A549 (cell line): ENCODE measurements around the gene PEX10. TPM values are rescaled to one million over a fixed set of nuclear protein-coding genes. Genes with fewer than 3 reads are reported as not detected.

ENCODE experiments used
- ATAC-seq, 2 experiments: fragments of 200-7000 bp in 1 of 2; fragments of >200 bp in 1 of 2; cut with Nextera tagmentation in 1 of 2; cut with Tn5 transposase in 1 of 2; 3 replicates each; pipeline versions ENCODE4 v1.8.0 to v1.9.1; 2018 to 2020; ENCODE audit warnings: mild to moderate bottlenecking in 1 of 2, moderate library complexity in 1 of 2
- CTCF ChIA-PET: fragments of 300-600 bp; sonication (Branson Sonifier 250); formaldehyde crosslinking; extraction: SDS; loops from one replicate; lab custom pipeline; 2021; ENCODE audit warnings: antibody characterized with exemption, inconsistent platforms; lab: Yijun Ruan, JAX
- POLR2A ChIA-PET: fragments of 350-600 bp; formaldehyde crosslinking; extraction: SDS; loops from one replicate; lab custom pipeline; 2021; ENCODE audit warnings: antibody characterized with exemption, inconsistent platforms; lab: Yijun Ruan, JAX
- DNase-seq, 2 experiments: peaks; one replicate each; pipeline versions ENCODE4 v3.0.0 to v3.0.0-alpha.2; 2011 to 2016; ENCODE audit warnings: low read depth in 1 of 2, low spot score in 1 of 2
- FAIRE-seq: peaks from 2 replicates; lab custom pipeline; 2011; peaks lifted over from hg19 to GRCh38; lab: Jason Lieb, UNC
- H3K27ac ChIP-seq, 2 experiments: fragments of >200 bp; sonication (Bioruptor Twin); formaldehyde crosslinking; 3 replicates each; pipeline ENCODE4 v1.5.1; 2016 to 2017
- H3K4me1 ChIP-seq: fragments of >200 bp; sonication (Bioruptor Twin); formaldehyde crosslinking; 3 replicates; pipeline ENCODE4 v1.6.1; 2016
- H3K4me2 ChIP-seq: fragments of >200 bp; sonication (Bioruptor Twin); formaldehyde crosslinking; 3 replicates; pipeline ENCODE4 v1.6.1; 2016
- H3K4me3 ChIP-seq: fragments of >200 bp; sonication (Bioruptor Twin); formaldehyde crosslinking; 3 replicates; pipeline ENCODE4 v1.5.1; 2016
- H3K9me3 ChIP-seq: fragments of >200 bp; sonication (Bioruptor Twin); formaldehyde crosslinking; 3 replicates; pipeline ENCODE4 v1.6.1; 2016
- ATOH8 ChIP-seq: fragments of 250-450 bp; sonication (Bioruptor Pico); IDR thresholded peaks from 2 replicates; pipeline ENCODE4 v1.5.0; 2020; ENCODE audit warnings: low read depth, mild to moderate bottlenecking, moderate library complexity
- BCL3 ChIP-seq: fragments of >200 bp; sonication (Bioruptor Twin); formaldehyde crosslinking; IDR thresholded peaks from 3 replicates; pipeline ENCODE4 v1.6.1; 2016
- CBX8 ChIP-seq: fragments of 200-600 bp; sonication (generic); IDR thresholded peaks from 2 replicates; pipeline ENCODE4 v1.6.1; 2016
- CEBPB ChIP-seq, 2 experiments: fragments of >200 bp in 1 of 2; sonication (Bioruptor Twin) in 1 of 2; formaldehyde crosslinking in 1 of 2; IDR thresholded peaks; 2 replicates each; pipeline ENCODE4 v1.6.1; 2012 to 2016
- E2F6 ChIP-seq: IDR thresholded peaks from 2 replicates; pipeline ENCODE4 v1.6.1; 2012; ENCODE audit warnings: low read depth, borderline replicate concordance
- EP300 ChIP-seq, 2 experiments: fragments of >200 bp; sonication (Bioruptor Twin); formaldehyde crosslinking; IDR thresholded peaks; 2 replicates in 1 of 2; 3 replicates in 1 of 2; pipeline ENCODE4 v1.6.1; 2016 to 2017
- FOSB ChIP-seq: fragments of 250-450 bp; sonication (Bioruptor Pico); IDR thresholded peaks from 2 replicates; pipeline ENCODE4 v1.5.0; 2020; ENCODE audit warnings: mild to moderate bottlenecking, moderate library complexity
- FOSL2 ChIP-seq, 2 experiments: fragments of 450-650 bp in 1 of 2; fragments of >200 bp in 1 of 2; sonication (Bioruptor Twin) in 1 of 2; formaldehyde crosslinking; IDR thresholded peaks; 2 replicates each; pipeline versions ENCODE4 v1.5.0 to v1.6.1; 2016 to 2020; ENCODE audit warnings: mild to moderate bottlenecking in 1 of 2, moderate library complexity in 1 of 2
- HDAC2 ChIP-seq: fragments of 200-600 bp; sonication (generic); IDR thresholded peaks from 2 replicates; pipeline ENCODE4 v1.6.1; 2016
- HOXB13 ChIP-seq: fragments of 250-450 bp; sonication (Bioruptor Pico); IDR thresholded peaks from 2 replicates; pipeline ENCODE4 v1.5.0; 2020; ENCODE audit warnings: low read depth, mild to moderate bottlenecking, moderate library complexity
- HOXB5 ChIP-seq: fragments of 250-450 bp; sonication (Bioruptor Pico); IDR thresholded peaks from 2 replicates; pipeline ENCODE4 v1.5.0; 2020; ENCODE audit warnings: mild to moderate bottlenecking, moderate library complexity
- JUNB ChIP-seq: fragments of >200 bp; sonication (Bioruptor Twin); formaldehyde crosslinking; IDR thresholded peaks from 2 replicates; pipeline ENCODE4 v1.6.1; 2016
- MAZ ChIP-seq: fragments of 150-350 bp; IDR thresholded peaks from 2 replicates; pipeline ENCODE4 v1.6.1; 2014; ENCODE audit warnings: antibody characterized with exemption, low read depth, low read length, borderline replicate concordance
- NPAS2 ChIP-seq: fragments of 250-450 bp; sonication (Bioruptor Pico); IDR thresholded peaks from 2 replicates; pipeline ENCODE4 v1.8.0; 2022; ENCODE audit warnings: mild to moderate bottlenecking, moderate library complexity, borderline replicate concordance
- PBX3 ChIP-seq: IDR thresholded peaks from 2 replicates; pipeline ENCODE4 v1.6.1; 2012
- RARB ChIP-seq: fragments of 250-450 bp; sonication (Bioruptor Pico); IDR thresholded peaks from 2 replicates; pipeline ENCODE4 v1.8.0; 2021; ENCODE audit warnings: mild to moderate bottlenecking, moderate library complexity
- RNF2 ChIP-seq: fragments of 200-600 bp; sonication (generic); IDR thresholded peaks from 2 replicates; pipeline ENCODE4 v1.6.1; 2016; ENCODE audit warnings: low read depth, mild to moderate bottlenecking, antibody characterized with exemption, moderate library complexity, borderline replicate concordance
- USF2 ChIP-seq: fragments of 450-650 bp; IDR thresholded peaks from 2 replicates; pipeline ENCODE4 v1.6.1; 2014; ENCODE audit warnings: antibody characterized with exemption
- ZFP36 ChIP-seq: fragments of 450-650 bp; IDR thresholded peaks from 2 replicates; pipeline ENCODE4 v1.6.1; 2014; ENCODE audit warnings: borderline replicate concordance; ENCODE audit not compliant: partially characterized antibody
- ZSCAN20 ChIP-seq: fragments of 250-450 bp; sonication (Bioruptor Pico); IDR thresholded peaks from 2 replicates; pipeline ENCODE4 v1.8.0; 2022; ENCODE audit warnings: mild to moderate bottlenecking, moderate library complexity
- WGBS: methylation state at CpG from one replicate; pipeline ENCODE4 v1.1.6; 2017; ENCODE audit errors: missing lambda C conversion rate; 5-methylcytosine and 5-hydroxymethylcytosine counted together
- polyA plus RNA-seq, 4 experiments: library from polyadenylated mRNA; depleted of rRNA in 3 of 4; stranded (reverse); fragments of >200 nt; fragmentation: RNase III in 1 of 4; extraction: RNeasy Plus Mini Kit Qiagen cat#74134 plus additional on column Dnase treatment in 1 of 4; gene quantifications; 2 replicates in 3 of 4; 3 replicates in 1 of 4; pipeline ENCODE4 v1.2.3, GENCODE V29; 2011 to 2017

The PEX10 gene
- polyA plus RNA-seq, 2 of the 4 experiments (the other 2 are of a cell fraction) = 12.3 to 20.2 TPM

GRCh38 chr1:2374252-2375155, 37.9 kb downstream of the PEX10 start (continued):
- TF ChIP-seq HOXB13 (CRISPR knock-in tag) = no peak
- no peak for TF ChIP-seq HDAC2
- no peak for TF ChIP-seq USF2
- no peak for TF ChIP-seq PBX3
- TF ChIP-seq, all 56 proteins: peak for 0

GRCh38 chr1:2373551-2374251, 38.7 kb downstream of the PEX10 start:
- peaks cover 4% of the 10 kb centered on the region; the same call in 1 of the 3 replicates for H3K4me1 ChIP-seq
- DNase-seq (no peak), FAIRE-seq (no peak), ATAC-seq (no peak)
- TF ChIP-seq BCL3 (no peak), MAZ (no peak), HOXB5 (CRISPR knock-in tag) (no peak), NPAS2 (CRISPR knock-in tag) (no peak), RNF2 (no peak), PBX3 (no peak), RARB (CRISPR knock-in tag) (no peak), EP300 (IDR thresholded peaks at IDR 0.05) (no peak), FOSB (CRISPR knock-in tag) (no peak), E2F6 (no peak), JUNB (no peak), ATOH8 (CRISPR knock-in tag) (no peak), FOSL2 (IDR thresholded peaks at IDR 0.05) (no peak), FOSL2 (CRISPR knock-in tag; IDR thresholded peaks at IDR 0.05) (no peak), ZFP36 (no peak), ZSCAN20 (CRISPR knock-in tag) (no peak), CBX8 (no peak), CEBPB (IDR thresholded peaks at IDR 0.05) (no peak)
- H3K4me3 ChIP-seq = no peak overlapping the region
- no peaks in the 10 kb centered on the region for H3K9me3 ChIP-seq
- 82% methylated on average over 4 of the region's 20 CpGs for WGBS
- no peak overlapping the region for H3K27ac ChIP-seq
- ChIA-PET POLR2A (no interaction called here), CTCF (interaction anchor here (1.8 kb wide), 1 partner anchor 8 kb away, joined by 8 read pairs; no protein-coding TSS in a partner anchor)
- no peak overlapping the region for H3K4me2 ChIP-seq
